GM12891 (cell line): ENCODE data around the gene SULF2.

Source experiments
- PAX5 ChIP-seq: IDR thresholded peaks from 2 replicates; pipeline ENCODE4 v1.6.1; 2011; ENCODE audit warnings: low read length, moderate library complexity, mild to moderate bottlenecking; ENCODE audit not compliant: insufficient read depth, severe bottlenecking
- POLR2A ChIP-seq: IDR thresholded peaks from 2 replicates; pipeline ENCODE4 v1.6.1; 2011; ENCODE audit warnings: low read depth, low read length, control low read depth
- POLR2AphosphoS5 ChIP-seq: IDR thresholded peaks from 2 replicates; pipeline ENCODE4 v1.6.1; 2011; ENCODE audit warnings: low read depth, low read length, control low read depth
- POU2F2 ChIP-seq: IDR thresholded peaks from 2 replicates; pipeline ENCODE4 v1.6.1; 2011; ENCODE audit warnings: low read depth, mild to moderate bottlenecking, control low read depth, low read length, moderate library complexity
- SPI1 ChIP-seq: IDR thresholded peaks from 2 replicates; pipeline ENCODE4 v1.6.1; 2011; ENCODE audit warnings: low read depth, low read length, control low read depth
- TAF1 ChIP-seq: IDR thresholded peaks from 2 replicates; pipeline ENCODE4 v1.6.1; 2011; ENCODE audit warnings: low read depth, low read length, control low read depth

- TF ChIP-seq POLR2A (no peak), TAF1 (no peak), POLR2AphosphoS5 (no peak), POU2F2 (no peak), PAX5 (no peak), SPI1 (no peak)
These were observed 15.8 kb upstream of the SULF2 start for GRCh38 chr20:47801079-47801478.
